ENCODE results near the gene ZNF684.

ZNF684 gene

DNA sequence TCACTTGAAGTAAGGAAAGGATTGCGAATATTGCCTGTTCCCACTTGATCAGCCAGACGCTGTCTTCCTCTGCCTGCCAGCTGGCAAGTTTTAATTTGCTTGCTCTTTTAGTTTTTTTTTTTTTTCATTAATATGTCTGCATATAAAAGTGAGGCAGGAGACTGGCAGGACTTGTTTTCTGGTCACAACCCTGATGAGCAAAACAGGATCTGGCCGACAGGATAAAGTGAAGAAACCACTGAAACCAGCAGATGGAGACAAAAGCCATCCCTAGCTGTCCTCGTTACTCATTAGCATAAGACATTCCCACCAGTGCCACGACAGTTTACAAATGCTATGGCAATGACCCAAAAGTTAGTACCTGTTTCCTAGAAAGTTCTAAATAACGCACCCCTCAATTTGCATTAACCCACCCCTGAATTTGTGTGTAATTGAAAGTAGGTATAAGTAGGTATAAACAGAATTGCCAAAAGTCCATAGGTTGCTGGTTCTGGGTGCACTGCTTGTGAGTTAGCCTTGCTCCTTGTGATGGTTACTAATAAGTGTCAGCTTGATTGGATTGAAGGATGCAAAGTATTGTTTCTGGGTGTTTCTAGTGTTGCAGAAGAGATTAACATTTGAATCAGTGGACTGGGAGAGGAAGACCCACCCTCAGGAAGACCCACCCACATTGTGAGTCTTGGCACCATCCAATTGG lies 60.8 kb downstream of the ZNF684 start:
- no peak overlapping the region for H3K4me3 ChIP-seq (replicated peaks in 1 of 2; ENCODE audit: low read depth in 2 of 2, low read length in 2 of 2)
- TF ChIP-seq, protein P1, sequence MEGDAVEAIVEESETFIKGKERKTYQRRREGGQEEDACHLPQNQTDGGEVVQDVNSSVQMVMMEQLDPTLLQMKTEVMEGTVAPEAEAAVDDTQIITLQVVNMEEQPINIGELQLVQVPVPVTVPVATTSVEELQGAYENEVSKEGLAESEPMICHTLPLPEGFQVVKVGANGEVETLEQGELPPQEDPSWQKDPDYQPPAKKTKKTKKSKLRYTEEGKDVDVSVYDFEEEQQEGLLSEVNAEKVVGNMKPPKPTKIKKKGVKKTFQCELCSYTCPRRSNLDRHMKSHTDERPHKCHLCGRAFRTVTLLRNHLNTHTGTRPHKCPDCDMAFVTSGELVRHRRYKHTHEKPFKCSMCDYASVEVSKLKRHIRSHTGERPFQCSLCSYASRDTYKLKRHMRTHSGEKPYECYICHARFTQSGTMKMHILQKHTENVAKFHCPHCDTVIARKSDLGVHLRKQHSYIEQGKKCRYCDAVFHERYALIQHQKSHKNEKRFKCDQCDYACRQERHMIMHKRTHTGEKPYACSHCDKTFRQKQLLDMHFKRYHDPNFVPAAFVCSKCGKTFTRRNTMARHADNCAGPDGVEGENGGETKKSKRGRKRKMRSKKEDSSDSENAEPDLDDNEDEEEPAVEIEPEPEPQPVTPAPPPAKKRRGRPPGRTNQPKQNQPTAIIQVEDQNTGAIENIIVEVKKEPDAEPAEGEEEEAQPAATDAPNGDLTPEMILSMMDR (IDR thresholded peaks at IDR 0.05; ENCODE audit: low read depth, low read length), result peak; percentile 54
- peak; percentile 37 to 65 for DNase-seq (ENCODE audit: low read depth in 2 of 2)

DNA sequence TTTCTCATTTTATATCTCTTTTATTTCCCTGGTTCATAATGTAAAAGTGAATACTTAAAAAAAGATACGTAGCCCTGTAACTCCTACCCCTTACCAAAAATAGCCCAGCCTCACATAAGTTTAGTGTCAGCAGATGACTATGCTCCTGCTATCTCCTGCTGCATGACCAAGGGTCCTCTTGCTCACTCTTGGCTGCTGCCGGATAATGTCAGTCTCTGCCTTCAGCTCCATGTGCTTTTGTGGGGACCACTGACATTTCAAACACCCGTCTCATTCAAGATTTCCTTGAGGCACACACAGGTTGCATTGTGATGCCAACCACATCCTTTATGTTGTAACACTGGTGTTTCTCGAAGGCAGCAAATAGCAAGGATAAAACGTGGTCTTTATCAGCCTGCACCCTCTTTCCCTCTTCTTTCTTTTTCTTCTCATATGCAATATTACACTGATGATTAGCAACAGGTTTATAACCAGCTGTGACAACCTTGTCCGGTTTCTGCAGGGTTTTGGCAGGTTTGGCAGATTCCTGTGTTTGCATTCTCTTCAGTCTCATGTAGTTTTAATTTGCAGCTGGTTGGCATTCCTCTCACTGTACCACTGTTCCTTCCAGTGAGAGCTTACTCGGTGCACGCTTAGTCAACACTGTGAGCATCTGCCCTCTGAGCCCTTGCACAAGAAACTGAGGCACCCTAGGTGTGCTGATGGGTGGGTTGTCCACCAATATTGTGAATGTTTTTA lies 62.2 kb downstream of the ZNF684 start:
- TF ChIP-seq, protein P1 (IDR thresholded peaks at IDR 0.05; ENCODE audit: low read depth, low read length), result no peak
- no peak overlapping the region for H3K4me3 ChIP-seq (replicated peaks in 1 of 2; ENCODE audit: low read depth in 2 of 2, low read length in 2 of 2)
- no peak for DNase-seq (ENCODE audit: low read depth in 2 of 2)

DNA sequence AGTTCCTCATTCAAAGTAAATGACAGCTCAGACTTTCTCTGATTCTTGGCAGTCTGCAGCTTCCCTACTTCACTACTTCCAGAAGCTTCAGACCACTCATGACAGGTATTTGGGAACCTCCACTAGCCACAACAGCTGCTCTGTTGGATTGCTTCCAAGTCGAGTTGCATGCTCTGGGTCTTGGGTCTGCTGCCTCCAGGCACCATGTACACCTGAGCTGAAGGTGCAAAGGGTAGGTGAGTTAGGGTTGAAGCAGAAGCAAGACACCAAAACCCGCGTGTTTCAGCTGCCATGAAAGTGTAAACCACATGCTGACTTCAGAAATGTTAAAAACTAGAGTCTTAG lies 62.7 kb downstream of the ZNF684 start:
- TF ChIP-seq, protein P1 (IDR thresholded peaks at IDR 0.05; ENCODE audit: low read depth, low read length), result no peak
- DNase-seq (ENCODE audit: low read depth in 2 of 2), result no peak
- H3K4me3 ChIP-seq (replicated peaks in 1 of 2; ENCODE audit: low read depth in 2 of 2, low read length in 2 of 2), result no peak overlapping the region

DNA sequence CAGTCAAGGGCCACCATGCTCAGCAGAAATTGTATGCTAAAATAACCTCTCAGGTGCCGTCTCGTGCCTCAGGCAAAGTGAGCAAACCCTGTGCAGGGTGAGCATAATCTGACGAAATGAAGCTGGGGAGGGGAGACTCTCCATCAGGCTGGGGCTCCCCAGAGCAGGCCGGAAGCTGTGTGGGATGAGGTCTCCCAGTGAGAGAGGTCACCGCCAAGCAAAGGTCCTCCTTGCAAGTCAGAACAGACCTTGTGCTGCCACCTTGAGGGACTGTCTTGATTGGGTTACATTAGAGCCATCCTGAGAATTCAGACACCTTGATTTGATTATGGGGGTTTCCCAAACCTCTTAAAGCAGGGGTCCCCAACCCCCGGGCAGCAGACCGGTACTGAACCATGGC lies 64.2 kb downstream of the ZNF684 start:
- TF ChIP-seq, protein P1 (IDR thresholded peaks at IDR 0.05; ENCODE audit: low read depth, low read length), result no peak
- DNase-seq (ENCODE audit: low read depth in 2 of 2), result no peak
- no peak overlapping the region for H3K4me3 ChIP-seq (replicated peaks in 1 of 2; ENCODE audit: low read depth in 2 of 2, low read length in 2 of 2)
